Thoracic aorta (tissue), 2 donors: ENCODE data around the gene NCOA3. TPM values are rescaled to one million over a fixed set of nuclear protein-coding genes. Genes with fewer than 3 reads are reported as not detected.
A peak's percentile ranks its signal among the peaks of the same experiment; 100 is the strongest.

ENCODE experiments used
- ATAC-seq: fragments of 150-250 bp; one replicate; pipeline ENCODE4 v1.8.0; 2017; ENCODE audit warnings: low read depth; ENCODE audit not compliant: insufficient number of reproducible peaks, low FRiP score
- DNase-seq: peaks from one replicate; pipeline ENCODE4 v3.0.0-alpha.2; 2020; ENCODE audit warnings: low spot score
- H3K27ac ChIP-seq, 2 donors: fragments of 200-600 bp; sonication (generic); 1 replicate in 1 of 2; 2 replicates in 1 of 2; pipeline ENCODE4 v1.5.1; 2016; ENCODE audit warnings: mild to moderate bottlenecking in 2 of 2, moderate library complexity in 2 of 2
- H3K27me3 ChIP-seq: fragments of 200-600 bp; sonication (generic); replicated peaks from 2 replicates; pipeline ENCODE4 v1.6.0; 2016; ENCODE audit warnings: mild to moderate bottlenecking; ENCODE audit not compliant: insufficient read depth
- H3K36me3 ChIP-seq: fragments of 200-600 bp; sonication (generic); one replicate; pipeline ENCODE4 v1.5.1; 2016
- H3K4me1 ChIP-seq, 2 donors: fragments of 200-600 bp; sonication (generic); 1 replicate in 1 of 2; 2 replicates in 1 of 2; pipeline versions ENCODE4 v1.5.1 to v1.6.0; 2016; ENCODE audit warnings: low read depth in 2 of 2, mild to moderate bottlenecking in 1 of 2; ENCODE audit not compliant: control insufficient read depth in 1 of 2
- H3K4me3 ChIP-seq: fragments of 200-600 bp; sonication (generic); 2 replicates; pipeline ENCODE4 v1.5.1; 2016; ENCODE audit warnings: mild to moderate bottlenecking
- H3K9me3 ChIP-seq: fragments of 200-600 bp; sonication (generic); 2 replicates; pipeline ENCODE4 v1.5.1; 2016
- CTCF ChIP-seq: fragments of 200-600 bp; sonication (generic); IDR thresholded peaks from one replicate; pipeline ENCODE4 v1.5.1; 2019; ENCODE audit warnings: antibody characterized with exemption
- total RNA-seq, 2 donors: library from RNA; depleted of rRNA; stranded (reverse); fragments of >200 nt; gene quantifications; one replicate each; pipeline versions ENCODE4 v1.1.0 to v1.2.3, GENCODE V29; 2016

The NCOA3 gene
- 10 to 100 TPM; 44.3 to 68.1 TPM for total RNA-seq

GRCh38 chr20:47501482-47502270, at the start of gene NCOA3:
NCOA3 (plus strand) TSS chr20:47501887; CDS start chr20:47622248, 120,361 bp downstream.
- no peaks in the 10 kb centered on the region for H3K9me3 ChIP-seq
- TF ChIP-seq CTCF: peak; percentile 73
- peak within 1 kb of the TSS; percentile 91 for H3K4me3 ChIP-seq
- peak; percentile 79 for DNase-seq
- H3K4me1 ChIP-seq: peaks cover 16 to 43% of the 10 kb centered on the region in 2 donors
- peak within 1 kb of the TSS; percentile 90 to 96 for H3K27ac ChIP-seq
- no peaks in the 10 kb centered on the region for H3K27me3 ChIP-seq
- H3K36me3 ChIP-seq: no peaks in the 10 kb centered on the region
- ATAC-seq: peak; percentile 72

GRCh38 chr20:47452736-47453161, 48.9 kb upstream of the NCOA3 start:
- peaks cover 0 to 7% of the 10 kb centered on the region in 2 donors for H3K4me1 ChIP-seq
- DNase-seq (no peak), ATAC-seq (no peak)
- no peaks in the 10 kb centered on the region for H3K9me3 ChIP-seq
- peak overlapping the region in 1 of 2 donors; percentile 64 for H3K27ac ChIP-seq
- no peaks in the 10 kb centered on the region for H3K36me3 ChIP-seq
- TF ChIP-seq CTCF: no peak
- H3K4me3 ChIP-seq: no peak overlapping the region
- no peaks in the 10 kb centered on the region for H3K27me3 ChIP-seq

- no peaks in the 10 kb centered on the region for H3K36me3 ChIP-seq
- no peak for DNase-seq
- TF ChIP-seq CTCF: no peak
These were observed 48.4 kb upstream of the NCOA3 start for GRCh38 chr20:47453167-47453782.

DNA sequence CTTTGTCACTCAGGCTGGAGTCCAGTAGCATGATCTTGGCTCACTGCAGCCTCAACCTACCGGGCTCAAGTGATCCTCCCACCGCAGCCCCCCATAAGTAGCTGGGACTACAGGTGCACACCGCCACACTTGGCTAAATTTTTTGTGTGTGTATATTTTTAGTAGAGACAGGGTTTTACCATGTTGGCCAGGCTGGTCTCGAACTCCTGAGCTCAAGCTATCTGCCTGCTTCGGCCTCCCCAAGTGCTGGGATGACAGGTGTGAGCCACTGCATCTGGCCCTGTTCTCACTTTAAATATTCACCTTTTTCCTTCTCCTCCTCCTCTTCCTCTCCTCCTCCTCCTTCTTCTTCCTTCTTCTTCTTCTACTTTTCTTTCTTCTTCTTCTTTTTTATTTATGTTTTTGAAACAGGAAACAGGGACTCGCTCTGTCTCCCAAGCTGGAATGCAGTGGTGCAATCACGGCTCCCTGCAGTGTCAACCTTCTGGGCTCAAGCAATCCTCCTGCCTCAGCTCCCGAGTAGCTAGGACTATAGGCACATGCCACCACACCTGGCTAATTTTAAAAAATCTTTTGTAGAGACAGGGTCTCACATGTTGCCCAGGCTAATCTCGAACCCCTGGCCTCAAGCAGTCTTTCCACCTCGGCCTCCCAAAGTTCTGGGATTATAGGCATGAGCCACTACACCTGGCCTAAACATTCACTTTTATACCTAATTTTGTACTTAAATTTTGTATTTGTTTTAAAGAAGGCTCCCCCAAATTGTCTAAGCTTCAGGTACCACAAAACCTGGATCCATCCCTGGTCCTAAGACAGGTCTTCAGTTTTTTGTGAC, 47.2 kb upstream of the NCOA3 start:
- Histone ChIP-seq H3K27me3 (no peaks in the 10 kb centered on the region), H3K4me1 (peaks cover 0 to 7% of the 10 kb centered on the region in 2 donors)

More at GRCh38 chr20:47453167-47453782, 48.4 kb upstream of the NCOA3 start:
- Histone ChIP-seq H3K4me3 (no peak overlapping the region), H3K4me1 (peaks cover 0 to 7% of the 10 kb centered on the region in 2 donors), H3K27me3 (no peaks in the 10 kb centered on the region), H3K9me3 (no peaks in the 10 kb centered on the region), H3K27ac (peak overlapping the region in 1 of 2 donors; percentile 64)
- ATAC-seq: no peak

More for the DNA sequence above, 47.2 kb upstream of the NCOA3 start:
- TF ChIP-seq CTCF: no peak
- Histone ChIP-seq H3K27ac (no peak overlapping the region), H3K4me3 (no peak overlapping the region), H3K36me3 (no peaks in the 10 kb centered on the region), H3K9me3 (no peaks in the 10 kb centered on the region)
- DNase-seq (no peak), ATAC-seq (no peak)
